ENCODE results near the gene CFAP206.
"Not testable (repeated sequence)": the region's sequence is repeated elsewhere in the genome, so short reads cannot be mapped to it uniquely, and the experiment has no call there.

The CFAP206 gene

DNA sequence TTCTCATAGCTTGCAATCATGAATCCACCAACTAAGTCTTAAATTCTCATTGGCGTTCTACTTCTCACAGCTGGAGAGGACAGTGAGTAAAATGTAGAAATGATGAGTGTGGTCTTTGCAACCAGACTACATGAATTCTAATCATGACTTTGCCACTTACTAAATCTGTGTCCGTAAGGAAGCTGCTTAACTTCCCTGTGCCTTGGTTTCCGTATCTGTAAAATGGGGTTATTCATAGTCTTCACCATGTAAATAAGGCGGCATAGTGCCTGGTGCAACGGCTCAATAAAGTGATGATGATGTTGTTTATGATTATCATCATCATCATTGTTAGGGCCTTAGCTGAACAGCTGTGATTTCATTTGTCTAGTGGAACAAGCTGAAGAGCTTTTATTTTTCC is 12.6 kb downstream of the CFAP206 start:
- no peak for DNase-seq (ENCODE audit: low spot score)

- DNase-seq (ENCODE audit: low spot score), result no peak
Measured at GRCh38 chr6:87421576-87421975, 13.8 kb downstream of the CFAP206 start.

DNA sequence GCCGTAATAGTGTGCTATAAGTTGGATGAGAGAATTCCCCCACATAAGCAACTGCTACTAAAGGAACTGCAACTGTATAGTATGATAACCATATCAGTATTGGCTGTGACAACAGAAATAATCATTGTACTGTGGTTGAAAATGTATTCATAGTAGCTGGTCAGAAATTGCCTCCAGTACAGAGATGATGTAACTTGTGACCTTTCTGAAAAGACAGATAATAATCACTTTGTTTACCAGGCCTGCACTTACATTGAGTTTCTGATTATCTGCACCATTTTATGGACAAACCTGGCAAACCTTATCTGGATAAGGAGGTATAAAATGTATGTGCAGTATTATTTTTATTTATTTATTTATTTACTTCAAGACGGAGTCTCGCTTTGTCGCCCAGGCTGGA is 19.0 kb downstream of the CFAP206 start:
- DNase-seq (ENCODE audit: low spot score), result no peak

DNA sequence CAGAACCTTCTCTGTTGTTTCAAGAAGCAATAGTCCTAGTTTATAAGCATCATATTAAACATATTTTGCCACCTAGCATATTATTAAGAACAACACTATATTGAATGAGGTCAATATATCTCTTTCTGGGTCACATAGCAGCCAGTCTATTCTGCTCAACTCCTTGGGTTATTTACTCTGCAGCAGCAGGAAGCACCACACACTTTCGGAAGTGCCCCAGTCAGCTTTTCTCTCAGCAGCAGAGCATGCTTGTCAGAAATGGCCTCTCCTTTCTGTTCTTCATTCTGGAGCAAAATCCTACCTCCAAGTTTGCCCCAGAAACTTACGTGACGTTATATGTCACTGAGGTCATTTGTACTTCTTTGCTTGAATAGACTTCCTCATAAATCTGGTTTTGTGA is 22.7 kb downstream of the CFAP206 start:
- DNase-seq (ENCODE audit: low spot score), result no peak

DNA sequence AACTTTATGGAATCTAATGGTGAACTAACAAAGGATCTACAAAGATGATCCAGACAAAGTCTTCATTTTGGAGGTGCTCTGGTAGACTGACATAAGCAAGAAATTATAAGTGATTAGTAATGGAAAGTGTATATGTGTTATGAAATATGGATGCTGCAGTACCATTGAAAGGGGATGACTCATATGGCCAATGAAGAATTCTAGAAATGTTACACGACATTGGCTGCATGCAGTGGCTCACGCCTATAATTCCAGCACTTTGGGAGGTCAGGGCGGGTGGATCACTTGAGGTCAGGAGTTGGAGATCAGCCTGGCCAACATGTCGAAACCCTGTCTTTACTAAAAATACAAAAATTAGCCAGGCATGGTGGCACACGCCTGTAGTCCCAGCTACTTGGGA is 23.5 kb downstream of the CFAP206 start:
- no peak for DNase-seq (ENCODE audit: low spot score)

GRCh38 chr6:87436435-87436834 is 28.7 kb downstream of the CFAP206 start:
- peak; percentile 21 for DNase-seq (ENCODE audit: low spot score)

DNA sequence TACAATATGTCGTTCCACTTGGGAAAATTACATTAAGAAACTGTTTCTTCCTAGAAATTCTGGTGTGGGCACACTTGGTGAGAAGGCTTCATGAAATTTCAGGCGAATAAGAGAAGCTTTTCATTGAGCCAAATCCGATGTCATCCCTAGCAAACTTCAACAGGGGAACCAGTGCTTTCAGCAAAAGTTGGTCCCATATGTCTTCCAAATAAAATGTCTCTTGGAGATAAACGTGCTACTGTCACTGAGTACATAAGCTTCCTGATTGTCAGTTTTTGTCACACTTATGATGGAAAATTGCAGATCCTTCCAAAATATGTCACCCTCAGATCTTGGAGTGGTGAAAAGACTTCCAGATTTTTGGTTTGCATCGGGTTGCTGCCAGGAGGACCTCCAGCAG is 33.9 kb downstream of the CFAP206 start:
- no peak for DNase-seq (ENCODE audit: low spot score)

DNA sequence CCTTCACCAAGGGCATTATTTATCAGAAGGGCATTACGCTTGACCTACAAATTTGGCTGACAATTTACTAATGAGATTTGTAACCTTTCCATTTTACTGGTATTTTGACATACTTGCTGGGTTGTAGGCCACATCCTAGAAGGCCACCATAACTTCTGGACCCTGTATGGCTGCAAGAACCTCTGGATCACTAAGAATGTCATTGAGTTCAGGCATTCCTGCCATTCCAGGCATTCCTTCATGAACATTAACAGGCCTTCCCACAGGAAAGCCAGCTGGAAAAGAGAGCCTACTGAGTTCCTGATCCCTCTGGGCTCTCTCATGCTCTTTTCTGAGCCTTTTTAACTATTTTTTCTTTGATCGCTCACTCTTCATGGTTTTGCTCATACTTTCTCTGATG is 36.6 kb downstream of the CFAP206 start:
- DNase-seq (ENCODE audit: low spot score), result no peak

DNA sequence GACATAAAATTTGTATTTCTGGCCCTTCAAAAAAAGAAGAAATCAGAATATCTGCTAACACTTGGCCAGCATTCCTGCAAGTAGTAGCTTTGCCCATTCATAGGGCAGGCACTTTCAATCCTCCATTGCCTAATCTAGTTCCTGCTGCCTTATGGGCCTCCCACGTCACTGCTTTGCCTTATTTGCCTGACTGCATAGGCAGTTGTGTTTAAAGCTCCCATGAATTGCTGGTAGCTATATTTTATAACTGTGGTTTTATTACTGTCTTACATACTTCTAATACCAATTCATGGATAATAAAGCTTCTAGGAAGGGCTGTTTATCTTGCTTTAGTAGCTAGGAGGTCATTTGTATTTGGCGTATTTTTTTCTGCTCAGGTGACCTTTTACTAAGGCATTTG is 57.3 kb downstream of the CFAP206 start:
- no peak for DNase-seq (ENCODE audit: low spot score)

DNA sequence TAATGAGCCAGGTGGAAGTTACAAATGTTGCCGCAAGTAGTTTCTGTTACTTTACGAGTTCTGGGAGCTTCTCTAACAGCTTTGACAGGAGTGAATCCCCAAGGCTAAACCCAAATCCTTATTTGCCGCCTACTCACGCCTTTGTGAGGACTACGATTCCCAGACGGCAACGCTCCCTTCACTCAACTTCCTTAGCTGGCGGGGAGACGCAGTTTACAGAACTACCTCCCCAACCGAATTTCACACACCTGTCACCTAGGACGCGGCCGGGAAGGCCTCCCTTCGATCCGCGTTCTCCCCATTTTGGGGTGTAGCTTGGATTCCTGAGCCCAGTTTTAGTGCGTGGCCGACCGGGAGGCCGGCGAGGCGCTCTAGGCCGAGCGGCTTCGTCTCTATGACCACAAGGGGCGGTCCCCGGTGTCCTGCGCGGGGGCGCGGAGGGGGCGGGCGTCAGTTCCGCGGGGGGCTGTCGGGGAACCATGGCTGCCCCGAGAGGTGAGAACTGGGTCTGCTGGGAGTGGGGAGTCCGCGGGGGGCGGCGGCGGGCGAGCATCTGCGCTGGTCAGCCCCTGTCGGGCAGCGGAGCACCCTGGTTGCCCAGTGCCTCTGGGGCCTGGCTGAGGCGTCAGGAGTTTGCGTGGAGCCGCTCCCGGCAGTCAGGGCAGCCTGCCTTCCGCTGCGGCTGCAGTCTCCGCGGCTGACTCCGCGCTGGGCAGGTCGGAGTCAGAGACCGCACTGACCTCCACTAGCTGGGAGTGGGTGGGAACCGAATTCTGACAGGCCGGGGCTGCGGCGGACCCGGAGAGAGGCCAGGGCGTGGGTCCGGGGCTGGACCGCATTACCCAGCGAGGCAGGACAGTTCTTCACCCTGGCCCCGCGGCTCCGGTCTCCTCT is 65.0 kb downstream of the CFAP206 start, which contains the start of gene SLC35A1:
Gene SLC35A1, plus strand, starts transcription at position 450 of the 894 bp plus-strand sequence. Its CDS starts 30 bp downstream, at position 480.
- peak; percentile 77 for DNase-seq (ENCODE audit: low spot score)

DNA sequence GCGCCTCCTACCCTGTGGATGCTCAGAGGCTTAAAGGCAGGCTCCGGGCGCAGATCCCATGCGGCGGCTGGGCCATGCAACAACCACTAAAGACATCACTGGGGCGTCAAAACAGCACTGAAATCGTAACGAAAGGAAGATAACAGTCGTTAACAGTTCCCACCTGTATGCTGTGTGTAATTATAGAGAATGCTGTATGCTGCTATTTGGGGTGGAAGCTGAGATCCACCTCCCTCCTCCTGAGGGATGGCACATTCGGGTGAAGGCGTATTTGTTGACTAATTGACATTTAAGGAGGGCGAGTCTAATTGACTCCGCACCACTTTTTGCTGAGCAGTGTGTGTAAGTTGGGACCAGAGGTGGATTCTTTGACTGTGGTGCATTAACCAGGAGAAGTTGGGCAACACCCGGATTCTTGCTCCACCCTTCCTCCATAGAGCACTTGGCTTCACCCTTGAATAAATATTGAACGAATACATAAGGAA is 65.7 kb downstream of the CFAP206 start:
- DNase-seq (ENCODE audit: low spot score), result no peak

DNA sequence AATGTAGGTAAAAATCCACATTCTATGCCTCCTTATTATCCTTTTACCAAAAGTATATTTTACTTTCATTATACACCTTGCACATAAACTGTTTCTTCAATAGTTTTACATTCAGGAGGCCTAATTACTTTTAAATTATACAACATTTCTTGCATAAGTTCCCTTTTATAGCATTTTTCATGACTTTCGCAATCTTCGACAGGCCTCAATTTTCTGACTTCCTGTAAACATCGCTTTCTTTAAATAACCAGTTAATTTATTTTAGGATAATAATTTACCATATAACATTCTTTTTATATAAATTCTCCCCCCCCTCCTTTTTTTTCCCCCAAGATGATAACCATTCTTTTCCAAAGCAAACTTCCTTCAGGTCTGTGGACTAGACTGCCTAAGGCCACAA is 74.2 kb downstream of the CFAP206 start:
- no peak for DNase-seq (ENCODE audit: low spot score)

DNA sequence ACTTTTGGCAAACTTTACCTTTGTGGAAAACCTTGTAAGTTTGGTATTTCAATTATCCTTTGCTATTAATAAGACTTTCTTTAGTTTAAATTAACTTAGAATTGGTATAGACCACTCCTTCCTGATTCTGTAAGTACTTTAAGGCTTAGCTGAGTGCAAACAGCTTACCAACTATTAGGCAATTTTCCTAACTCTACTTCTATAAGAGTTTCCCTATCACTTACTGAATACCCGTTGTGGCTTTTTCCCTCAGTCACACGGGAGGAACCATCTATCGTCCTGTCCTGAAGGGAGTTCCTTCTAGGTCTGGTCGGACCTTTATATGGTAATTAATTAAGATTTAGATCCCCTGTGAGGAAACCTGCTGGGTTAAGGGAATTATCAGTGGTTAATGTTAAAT is 74.6 kb downstream of the CFAP206 start:
- DNase-seq (ENCODE audit: low spot score), result no peak

DNA sequence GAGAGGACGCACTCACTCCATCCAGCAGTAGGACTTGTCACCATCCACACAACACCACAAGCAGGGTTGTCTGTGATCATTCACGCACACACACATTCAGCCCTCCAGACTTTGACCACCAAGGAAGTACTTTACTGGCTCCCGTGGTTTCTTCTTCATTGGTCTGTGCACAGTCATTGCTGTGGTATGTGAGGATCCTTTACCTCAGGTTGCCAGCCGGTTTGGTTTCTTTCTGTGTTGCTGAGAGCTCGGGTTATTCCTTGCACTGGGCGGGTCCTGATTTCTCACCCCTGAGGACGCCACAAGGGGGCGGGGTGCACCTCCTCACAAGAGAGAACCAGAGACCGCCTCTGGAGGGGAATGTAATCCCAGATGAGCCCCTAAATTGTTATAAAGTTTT is 76.2 kb downstream of the CFAP206 start:
- DNase-seq (ENCODE audit: low spot score), result no peak

DNA sequence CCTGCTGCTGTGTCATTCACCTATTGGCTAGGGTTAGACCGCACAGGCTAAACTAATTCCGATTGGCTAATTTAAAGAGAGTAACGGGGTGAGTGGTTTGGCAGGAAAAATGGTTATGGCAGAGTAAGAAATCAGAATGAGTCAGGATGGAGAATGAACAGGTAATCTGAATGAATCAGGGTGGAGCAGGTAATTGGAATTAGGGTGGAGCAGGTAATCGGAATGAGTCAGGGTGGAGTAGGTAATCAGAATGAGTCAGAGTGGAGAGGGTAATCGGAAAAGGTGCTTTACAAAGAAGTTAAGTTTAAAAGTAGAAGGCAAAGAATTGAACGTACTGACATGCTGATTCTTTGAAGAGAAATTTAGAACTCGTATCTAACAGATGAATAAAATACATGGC is 76.7 kb downstream of the CFAP206 start:
- DNase-seq (ENCODE audit: low spot score), result no peak

DNA sequence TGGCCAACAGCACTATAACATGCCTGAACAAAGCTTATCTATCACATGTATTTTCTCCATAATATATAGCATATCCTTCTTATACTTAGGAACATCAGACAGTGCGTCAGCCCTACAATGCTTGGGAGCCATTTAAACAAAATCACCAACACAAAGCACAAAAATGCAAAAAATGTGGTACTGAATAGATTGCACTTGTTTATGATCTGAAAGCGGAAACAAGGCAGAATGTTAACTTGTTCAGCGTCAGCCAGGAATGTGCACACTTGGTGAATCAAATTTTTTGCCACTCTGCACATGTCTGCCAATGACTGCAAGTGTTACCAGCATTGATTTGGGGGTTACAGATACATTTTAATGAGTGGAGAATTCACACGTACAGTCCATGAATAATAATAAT is 79.8 kb downstream of the CFAP206 start:
- DNase-seq (ENCODE audit: low spot score), result no peak

GRCh38 chr6:87489326-87489725 is 81.6 kb downstream of the CFAP206 start:
- not testable (repeated sequence) for DNase-seq (ENCODE audit: low spot score)

DNA sequence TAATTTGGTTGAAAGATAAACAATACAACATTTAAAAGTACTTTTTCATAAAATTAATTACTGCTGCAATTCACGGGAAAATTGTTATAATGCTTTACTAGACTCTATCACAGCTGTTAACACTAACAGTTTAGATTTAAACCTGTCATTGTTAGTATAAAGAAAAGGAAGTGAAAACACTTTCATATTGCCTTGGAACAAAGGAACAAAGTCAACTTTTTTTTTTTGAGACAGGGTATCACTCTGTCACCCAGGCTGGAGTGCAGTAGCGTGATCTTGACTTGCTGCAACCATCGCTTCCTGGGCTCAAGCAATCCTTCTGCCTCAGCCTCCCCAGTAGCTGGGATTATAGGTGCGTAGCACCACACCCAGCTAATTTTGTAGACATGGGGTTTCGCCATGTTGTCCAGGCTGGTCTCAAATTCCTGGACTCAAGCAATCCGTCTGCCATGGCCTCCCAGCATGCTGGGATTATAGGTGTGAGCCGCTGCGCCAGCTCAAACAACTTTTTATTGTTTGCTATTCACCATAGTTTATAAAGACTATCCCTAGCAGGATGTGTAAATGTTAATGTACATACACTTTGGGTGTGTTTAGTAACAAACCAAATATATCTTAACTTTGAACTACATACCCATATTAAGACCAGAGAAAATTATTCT is 87.1 kb downstream of the CFAP206 start:
- no peak for DNase-seq (ENCODE audit: low spot score)

DNA sequence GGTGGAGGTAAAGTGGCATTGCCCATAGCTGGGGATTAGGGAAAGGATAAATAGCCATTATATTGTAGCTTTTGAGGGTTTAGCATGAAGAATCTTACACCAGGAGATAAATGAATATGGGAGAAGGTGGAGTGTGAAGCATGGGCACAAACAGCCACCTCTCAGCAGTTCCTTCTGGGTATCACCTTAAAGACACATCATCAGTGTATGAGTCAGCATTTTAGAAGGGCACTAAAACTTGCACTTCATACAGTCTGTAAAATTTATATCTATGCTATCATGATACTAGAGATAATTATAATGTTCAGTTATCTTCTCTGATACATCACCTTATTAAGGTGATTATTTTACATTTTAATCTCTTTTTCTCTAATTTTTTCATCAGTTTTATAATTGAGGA is 90.3 kb downstream of the CFAP206 start:
- no peak for DNase-seq (ENCODE audit: low spot score)

GRCh38 chr6:87501809-87502572 is 94.2 kb downstream of the CFAP206 start:
- no peak for DNase-seq (ENCODE audit: low spot score)

DNA sequence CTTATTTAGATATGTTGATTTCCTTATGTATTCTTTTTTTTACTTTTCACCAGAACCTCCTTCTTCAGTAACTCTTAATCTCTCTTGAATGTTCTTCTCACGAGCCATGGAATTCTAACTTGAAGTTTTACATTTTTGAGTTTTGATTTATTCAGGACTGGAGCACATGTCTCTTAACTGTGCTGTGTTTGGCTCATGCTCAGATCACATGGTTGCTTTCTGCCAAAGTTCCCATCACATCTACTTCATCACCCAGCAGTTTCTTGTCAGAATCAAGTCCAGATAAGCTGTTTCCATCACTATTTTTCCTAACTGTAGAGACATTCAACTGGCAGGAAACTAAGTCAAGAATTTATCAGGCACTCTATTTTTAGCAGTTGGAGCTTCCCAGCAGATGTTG is 96.7 kb downstream of the CFAP206 start:
- DNase-seq (ENCODE audit: low spot score), result no peak

All from CD4-positive, alpha-beta T cell treated with Interleukin-6 at 100 ng/mL for 8 hours (primary cell).